OCI-LY1 (cell line): ENCODE results near the gene RYK.

Experiments used
- H2AFZ ChIP-seq: fragments of 200-600 bp; sonication (generic), shearing (Covaris generic); 2 replicates; pipeline ENCODE4 v1.6.0; 2014; ENCODE audit warnings: antibody characterized with exemption, mild to moderate bottlenecking, low read length
- H3F3A ChIP-seq: fragments of 200-600 bp; sonication (generic), shearing (Covaris generic); 2 replicates; pipeline ENCODE4 v1.6.0; 2014; ENCODE audit warnings: mild to moderate bottlenecking, antibody characterized with exemption, low read length, moderate library complexity; ENCODE audit not compliant: insufficient read depth
- H3K27ac ChIP-seq: fragments of 200-600 bp; sonication (generic); 2 replicates; pipeline ENCODE4 v1.5.1; 2014; ENCODE audit warnings: low read length, mixed run types, mild to moderate bottlenecking, low read depth; ENCODE audit not compliant: poor library complexity, severe bottlenecking
- H3K27me3 ChIP-seq: fragments of 200-600 bp; sonication (generic); 2 replicates; pipeline ENCODE4 v1.6.0; 2014; ENCODE audit warnings: antibody characterized with exemption, mild to moderate bottlenecking, low read length, moderate library complexity; ENCODE audit not compliant: insufficient read depth
- H3K36me3 ChIP-seq: fragments of 200-600 bp; sonication (generic); 2 replicates; pipeline ENCODE4 v1.6.1; 2014; ENCODE audit warnings: mild to moderate bottlenecking, antibody characterized with exemption, low read length, moderate library complexity, mixed read lengths; ENCODE audit not compliant: insufficient read depth
- H3K4me1 ChIP-seq: fragments of 200-600 bp; sonication (generic); 2 replicates; pipeline ENCODE4 v1.5.1; 2014; ENCODE audit warnings: mild to moderate bottlenecking, low read length, moderate library complexity; ENCODE audit not compliant: insufficient read depth, severe bottlenecking
- H3K4me2 ChIP-seq: fragments of 200-600 bp; sonication (generic), shearing (Covaris generic); 2 replicates; pipeline ENCODE4 v1.6.1; 2014; ENCODE audit warnings: low read length
- H3K4me3 ChIP-seq: fragments of 200-600 bp; sonication (generic); 2 replicates; pipeline ENCODE4 v1.5.1; 2014; ENCODE audit warnings: low read length, low read depth, mild to moderate bottlenecking, mixed read lengths; ENCODE audit not compliant: poor library complexity, severe bottlenecking
- H3K79me2 ChIP-seq: fragments of 200-600 bp; shearing (Covaris generic); 2 replicates; pipeline ENCODE4 v1.6.1; 2016; ENCODE audit warnings: mixed run types, low read length, mixed read lengths; ENCODE audit not compliant: insufficient read depth
- H3K9ac ChIP-seq: fragments of 200-600 bp; sonication (generic), shearing (Covaris generic); 2 replicates; pipeline ENCODE4 v1.6.1; 2014; ENCODE audit warnings: mild to moderate bottlenecking, low read length, mixed read lengths
- H3K9me2 ChIP-seq: fragments of 200-600 bp; sonication (generic), shearing (Covaris generic); 2 replicates; pipeline ENCODE4 v1.6.1; 2014; ENCODE audit warnings: low read depth, mild to moderate bottlenecking, low read length, mixed read lengths
- H3K9me3 ChIP-seq: fragments of 200-600 bp; shearing (Covaris generic); 2 replicates; pipeline ENCODE4 v1.6.1; 2014; ENCODE audit warnings: low read length, mixed read lengths
- H4K20me1 ChIP-seq: fragments of 200-600 bp; sonication (generic), shearing (Covaris generic); 2 replicates; pipeline ENCODE4 v1.6.0; 2016; ENCODE audit warnings: mild to moderate bottlenecking, low read length; ENCODE audit not compliant: insufficient read depth
- EZH2 ChIP-seq: fragments of 200-600 bp; sonication (generic), shearing (Covaris generic); IDR thresholded peaks from 2 replicates; pipeline ENCODE4 v1.8.0; 2017; ENCODE audit warnings: borderline replicate concordance, mixed run types, mild to moderate bottlenecking, antibody characterized with exemption, low read length, moderate library complexity, mixed read lengths
- TF ChIP-seq, protein P1 (sequence below): fragments of 200-600 bp; sonication (generic), shearing (Covaris generic); IDR thresholded peaks from 2 replicates; pipeline ENCODE4 v1.5.1; 2017; ENCODE audit warnings: mild to moderate bottlenecking, antibody characterized with exemption, low read length, moderate library complexity, mixed read lengths

Gene RYK

GRCh38 chr3:134258761-134259347 is 8.2 kb upstream of the RYK start:
- no peaks in the 10 kb centered on the region; the same call in 1 of the 2 replicates for H3K27me3 ChIP-seq
- no peak overlapping the region for H2AFZ ChIP-seq
- H3K4me1 ChIP-seq, result no peaks in the 10 kb centered on the region
- H3K9me3 ChIP-seq, result no peaks in the 10 kb centered on the region
- H3K9ac ChIP-seq, result no peak overlapping the region
- H4K20me1 ChIP-seq, result no peaks in the 10 kb centered on the region
- no peaks in the 10 kb centered on the region for H3K79me2 ChIP-seq
- H3K4me2 ChIP-seq, result no peak overlapping the region
- H3K36me3 ChIP-seq, result no peaks in the 10 kb centered on the region
- no peaks in the 10 kb centered on the region for H3F3A ChIP-seq
- TF ChIP-seq EZH2, result no peak
- TF ChIP-seq, protein P1, sequence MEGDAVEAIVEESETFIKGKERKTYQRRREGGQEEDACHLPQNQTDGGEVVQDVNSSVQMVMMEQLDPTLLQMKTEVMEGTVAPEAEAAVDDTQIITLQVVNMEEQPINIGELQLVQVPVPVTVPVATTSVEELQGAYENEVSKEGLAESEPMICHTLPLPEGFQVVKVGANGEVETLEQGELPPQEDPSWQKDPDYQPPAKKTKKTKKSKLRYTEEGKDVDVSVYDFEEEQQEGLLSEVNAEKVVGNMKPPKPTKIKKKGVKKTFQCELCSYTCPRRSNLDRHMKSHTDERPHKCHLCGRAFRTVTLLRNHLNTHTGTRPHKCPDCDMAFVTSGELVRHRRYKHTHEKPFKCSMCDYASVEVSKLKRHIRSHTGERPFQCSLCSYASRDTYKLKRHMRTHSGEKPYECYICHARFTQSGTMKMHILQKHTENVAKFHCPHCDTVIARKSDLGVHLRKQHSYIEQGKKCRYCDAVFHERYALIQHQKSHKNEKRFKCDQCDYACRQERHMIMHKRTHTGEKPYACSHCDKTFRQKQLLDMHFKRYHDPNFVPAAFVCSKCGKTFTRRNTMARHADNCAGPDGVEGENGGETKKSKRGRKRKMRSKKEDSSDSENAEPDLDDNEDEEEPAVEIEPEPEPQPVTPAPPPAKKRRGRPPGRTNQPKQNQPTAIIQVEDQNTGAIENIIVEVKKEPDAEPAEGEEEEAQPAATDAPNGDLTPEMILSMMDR, result no peak
- H3K9me2 ChIP-seq, result no peaks in the 10 kb centered on the region
- H3K27ac ChIP-seq, result no peak overlapping the region
- no peak overlapping the region for H3K4me3 ChIP-seq

DNA sequence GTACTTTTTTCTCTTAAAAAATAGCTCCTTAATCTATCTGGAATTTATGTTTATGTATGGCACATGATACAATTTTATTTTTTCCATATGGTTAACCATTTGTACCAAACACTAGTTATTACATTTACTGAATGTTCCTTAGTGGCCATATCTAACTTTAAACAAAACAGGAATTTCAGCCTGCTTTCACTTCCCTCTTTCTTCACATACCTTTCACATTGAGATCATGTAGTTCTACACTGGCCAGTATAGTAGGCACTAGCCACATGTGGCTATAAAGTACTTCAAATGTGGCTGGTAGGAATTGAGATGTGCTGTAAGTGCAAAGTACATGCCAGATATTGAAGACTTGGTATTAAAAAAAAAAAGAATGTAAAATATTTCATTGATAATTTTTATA is 4.7 kb upstream of the RYK start:
- TF ChIP-seq, protein P1, result no peak
- TF ChIP-seq EZH2, result no peak
- H3K27me3 ChIP-seq, result no peaks in the 10 kb centered on the region
- no peaks in the 10 kb centered on the region for H4K20me1 ChIP-seq
- peaks cover 3% of the 10 kb centered on the region for H3K4me1 ChIP-seq
- no peak overlapping the region for H2AFZ ChIP-seq
- H3F3A ChIP-seq, result no peaks in the 10 kb centered on the region
- no peaks in the 10 kb centered on the region for H3K9me2 ChIP-seq
- H3K4me2 ChIP-seq, result no peak overlapping the region
- H3K27ac ChIP-seq, result no peak overlapping the region
- H3K36me3 ChIP-seq, result no peaks in the 10 kb centered on the region
- H3K9ac ChIP-seq, result no peak overlapping the region
- no peak overlapping the region for H3K4me3 ChIP-seq
- no peaks in the 10 kb centered on the region for H3K79me2 ChIP-seq
- H3K9me3 ChIP-seq, result no peaks in the 10 kb centered on the region

DNA sequence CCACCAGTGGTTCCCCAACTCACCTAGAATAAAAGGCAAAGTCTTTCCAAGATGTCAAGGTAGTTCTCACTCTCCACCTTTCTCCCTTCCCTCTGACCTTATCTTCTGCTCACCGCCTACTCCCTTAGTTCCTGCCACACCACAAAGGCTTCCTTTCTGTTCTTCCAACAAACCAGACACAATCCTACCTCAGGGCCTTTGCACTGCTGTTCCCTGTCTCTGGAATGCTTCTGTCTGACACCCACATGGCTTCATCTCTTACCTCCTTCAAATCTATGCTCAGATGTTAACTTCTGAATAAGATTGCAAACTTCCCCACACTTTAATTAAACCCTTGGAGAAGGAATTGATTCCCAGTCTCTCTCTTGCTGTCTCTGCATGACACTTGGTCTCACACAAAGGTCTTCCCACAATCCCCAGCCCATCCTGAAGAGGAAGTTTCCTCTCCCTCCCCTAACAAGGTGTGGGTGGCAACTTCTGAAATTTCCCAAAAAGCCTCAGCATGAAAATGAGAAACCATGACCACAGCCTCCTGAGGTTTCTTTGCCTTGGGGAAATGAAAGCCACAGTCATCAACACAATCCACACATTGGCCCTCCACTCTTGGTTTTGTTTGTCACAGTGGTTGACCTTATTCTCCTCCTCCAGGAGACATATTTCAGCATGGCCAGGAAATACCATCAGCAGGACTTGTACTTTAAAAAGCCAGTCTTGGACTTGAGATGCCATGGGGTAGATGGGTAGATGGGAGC is 3.0 kb upstream of the RYK start:
- Histone ChIP-seq H3K36me3 (no peaks in the 10 kb centered on the region), H3K9me3 (no peaks in the 10 kb centered on the region)

More for the DNA sequence above, 3.0 kb upstream of the RYK start:
- TF ChIP-seq, protein P1, result no peak
- no peak for TF ChIP-seq EZH2
- Histone ChIP-seq H3K27me3 (0 out of 2 replicates have a peak, but pooled peaks cover 8% of the 10 kb centered on the region), H3K9ac (no peak overlapping the region), H2AFZ (no peak overlapping the region), H3K9me2 (no peaks in the 10 kb centered on the region), H3K4me2 (no peak overlapping the region), H3K4me1 (peaks cover 12% of the 10 kb centered on the region), H3K4me3 (no peak overlapping the region), H3K79me2 (no peaks in the 10 kb centered on the region), H4K20me1 (no peaks in the 10 kb centered on the region), H3K27ac (no peak overlapping the region), H3F3A (peaks cover 8% of the 10 kb centered on the region; the same call in 1 of the 2 replicates)
